Stimulated activated CD8-positive, alpha-beta memory T cell treated with anti-CD3 and anti-CD28 coated beads, Interleukin-2, amount 100 ng/mL, for 48 hours (primary cell): Measurements from ENCODE around the gene FOXN3.

Source experiments
- DNase-seq, 2 donors: peaks; one replicate each; pipeline ENCODE4 v3.0.0-alpha.2; 2020; ENCODE audit warnings: low read depth in 2 of 2

FOXN3 gene

GRCh38 chr14:89336338-89336737 lies 80.7 kb downstream of the FOXN3 start:
- DNase-seq, result no peak

GRCh38 chr14:89332031-89332430 lies 85.0 kb downstream of the FOXN3 start:
- DNase-seq, result no peak

GRCh38 chr14:89331398-89331797 lies 85.6 kb downstream of the FOXN3 start:
- no peak for DNase-seq

DNA sequence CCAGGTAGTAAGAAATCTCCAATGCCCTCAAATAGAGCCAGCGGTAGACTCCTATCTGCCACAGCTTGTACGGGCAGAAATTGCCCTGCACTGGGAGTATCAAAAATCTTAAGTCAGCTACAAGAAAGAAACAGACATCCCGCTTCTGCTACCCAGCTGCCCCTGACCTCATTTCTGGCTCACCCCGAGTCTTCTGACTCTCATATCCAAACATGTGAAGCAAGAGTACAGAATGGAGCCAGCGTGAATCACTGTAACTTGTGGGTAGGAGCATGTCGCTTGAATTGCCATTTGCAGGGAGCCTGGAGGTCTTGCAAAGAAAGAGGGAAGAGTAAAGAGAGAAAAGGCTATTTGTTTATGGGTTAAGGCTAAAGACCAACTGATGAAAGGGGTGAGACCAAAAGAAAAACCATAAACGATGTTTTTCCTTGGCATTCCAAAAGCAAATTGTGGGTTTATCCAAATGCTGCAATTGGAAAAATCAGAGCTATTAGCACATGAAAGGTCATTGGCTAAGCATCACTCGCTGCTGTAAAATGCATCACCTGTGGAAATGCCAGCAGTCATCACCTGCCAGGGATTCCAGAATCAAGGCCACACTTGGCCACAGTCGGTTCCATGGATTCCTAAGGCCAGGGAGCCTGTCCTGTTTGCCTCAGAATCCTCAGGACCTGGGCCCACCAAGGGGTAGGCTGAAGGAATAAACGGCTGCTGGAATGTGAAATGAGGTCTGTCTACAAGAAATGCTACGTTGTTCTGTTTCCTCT lies 86.6 kb downstream of the FOXN3 start:
- DNase-seq, result no peak

DNA sequence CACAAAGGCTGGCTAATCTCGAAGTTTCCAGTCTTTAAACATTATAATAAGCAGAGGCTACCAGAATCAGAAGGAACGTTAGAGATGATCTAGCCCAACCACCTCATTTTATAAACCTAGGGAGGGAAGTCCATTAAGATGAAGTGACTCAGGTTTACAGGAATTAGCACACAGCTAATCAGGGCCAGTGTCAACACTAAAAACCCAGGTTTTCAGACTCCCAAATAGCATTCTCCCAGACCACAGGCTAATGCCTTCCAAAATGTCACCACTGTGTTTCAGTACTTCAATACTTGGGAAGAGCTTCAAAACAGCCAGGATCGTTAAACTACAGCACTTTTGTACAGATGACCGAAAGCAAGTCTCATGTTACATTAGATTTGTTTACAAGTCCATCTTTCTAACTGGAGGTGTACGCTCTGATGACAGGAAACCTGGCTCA lies 89.2 kb downstream of the FOXN3 start:
- DNase-seq, result no peak

DNA sequence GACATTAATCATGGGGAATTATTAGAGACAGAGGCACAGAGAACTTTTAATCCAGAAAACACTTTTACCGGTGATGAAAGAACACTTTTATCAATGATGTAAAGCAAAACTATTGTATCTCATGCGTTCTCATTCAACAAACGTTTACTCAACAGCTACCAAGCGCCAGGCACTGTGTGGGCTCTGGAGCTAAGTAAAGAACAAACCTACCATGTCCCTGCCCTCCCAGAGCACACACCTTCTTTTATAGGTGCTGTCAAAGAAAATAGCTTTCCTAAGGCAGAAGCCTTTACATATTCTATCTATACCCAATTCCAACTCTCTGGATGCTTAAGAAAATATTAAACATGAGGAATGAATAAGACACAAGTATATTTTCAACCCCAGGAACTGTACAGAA lies 91.1 kb downstream of the FOXN3 start:
- DNase-seq, result no peak

- no peak for DNase-seq
Measured at GRCh38 chr14:89325299-89325883, 91.6 kb downstream of the FOXN3 start.

DNA sequence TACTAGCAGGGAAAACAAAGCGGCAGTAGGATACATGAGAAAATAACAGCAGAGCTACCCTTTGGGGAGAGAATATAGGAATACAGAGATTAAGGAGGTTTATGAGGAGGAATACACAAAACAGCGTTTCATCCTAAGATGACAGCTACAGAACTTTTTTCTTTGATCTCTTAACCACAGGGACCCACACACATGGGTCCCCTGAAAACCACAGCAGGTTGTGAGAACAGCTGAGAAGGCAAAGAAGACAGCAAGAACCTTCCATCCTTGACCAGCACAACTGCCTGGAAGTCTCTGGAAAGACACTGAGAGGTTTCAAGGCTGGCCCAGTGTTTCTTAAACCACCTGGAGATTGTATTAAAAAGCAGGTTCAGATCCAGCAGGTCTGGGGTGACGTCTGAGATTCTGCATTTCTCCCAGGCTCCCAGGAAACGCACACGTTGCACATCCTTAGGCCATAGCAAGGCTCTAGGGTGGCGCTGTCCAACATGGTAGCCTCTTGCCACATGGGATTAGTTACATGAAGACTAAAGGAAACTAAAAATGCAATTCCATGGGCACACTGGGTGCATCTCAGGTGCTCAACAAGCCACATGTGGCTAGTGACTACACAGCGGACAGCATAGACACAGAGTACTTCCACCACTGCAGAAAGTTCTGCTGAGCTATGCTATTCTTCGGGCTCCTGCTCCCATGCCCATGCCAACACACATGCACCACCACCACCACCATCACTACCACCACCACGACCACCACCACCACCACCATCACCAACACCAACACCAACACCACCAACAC lies 92.3 kb downstream of the FOXN3 start:
- DNase-seq, result no peak

GRCh38 chr14:89320381-89321000 lies 96.5 kb downstream of the FOXN3 start:
- no peak for DNase-seq

DNA sequence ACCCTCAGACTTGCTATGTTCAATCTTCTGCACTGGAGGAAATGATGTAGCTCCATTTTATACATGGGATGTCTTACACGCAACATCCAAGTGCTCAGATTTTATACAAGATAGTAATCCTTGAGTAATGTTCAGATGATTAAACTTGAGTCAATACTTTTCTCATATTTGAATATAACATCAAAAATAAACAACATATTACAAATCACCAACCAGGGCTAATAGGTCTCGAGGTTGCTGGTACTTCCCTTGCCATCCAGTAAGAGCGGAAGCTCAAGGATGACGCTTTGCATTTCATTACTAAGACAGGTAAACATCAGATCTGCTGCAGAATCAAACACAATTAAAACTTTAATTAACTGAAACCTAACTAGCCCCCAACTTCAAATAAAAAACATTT lies 97.3 kb downstream of the FOXN3 start:
- no peak for DNase-seq

- no peak for DNase-seq
Measured at GRCh38 chr14:89317051-89317691, 99.9 kb downstream of the FOXN3 start.

GRCh38 chr14:89315493-89316470 lies 101.3 kb downstream of the FOXN3 start:
- DNase-seq, result no peak

- DNase-seq, result no peak
Measured at GRCh38 chr14:89314274-89314673, 102.8 kb downstream of the FOXN3 start.

DNA sequence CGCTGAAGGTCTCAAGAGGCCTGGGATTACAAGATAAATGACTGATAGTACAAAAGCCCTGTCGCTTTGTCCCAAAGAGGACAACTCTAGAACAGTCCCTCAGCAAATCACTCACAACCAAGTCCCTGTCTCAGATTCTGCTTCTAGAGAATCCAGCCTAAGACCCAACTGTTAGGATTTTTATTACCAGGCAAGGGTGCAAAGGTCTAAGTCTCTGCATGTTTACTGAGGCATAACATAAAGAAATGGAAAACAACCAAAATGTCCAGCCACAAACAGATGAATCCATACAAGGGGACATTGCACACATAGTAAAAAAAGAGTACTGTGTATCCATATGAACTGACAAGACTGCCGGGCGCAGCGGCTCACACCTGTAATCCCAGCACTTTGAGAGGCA lies 104.1 kb downstream of the FOXN3 start:
- DNase-seq, result no peak

DNA sequence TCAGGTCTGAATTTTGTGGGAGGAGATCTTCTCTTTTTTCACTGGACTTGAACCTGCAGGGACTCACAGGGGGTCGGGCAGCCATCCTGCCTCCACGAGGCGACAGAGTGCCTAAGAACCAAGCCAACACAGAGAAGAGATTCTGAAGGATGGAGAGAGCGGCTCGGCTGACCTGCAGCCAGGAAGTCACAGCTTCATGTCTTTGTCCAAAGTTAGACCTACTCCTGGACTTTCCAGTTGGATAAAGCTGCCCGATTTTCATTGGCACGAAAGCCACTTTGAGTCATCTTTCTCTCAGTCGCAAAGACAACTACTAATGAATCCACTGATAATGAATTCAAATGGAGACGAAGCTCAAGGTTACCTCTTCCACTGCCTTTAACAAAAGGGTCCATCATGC lies 106.8 kb downstream of the FOXN3 start:
- DNase-seq, result no peak

DNA sequence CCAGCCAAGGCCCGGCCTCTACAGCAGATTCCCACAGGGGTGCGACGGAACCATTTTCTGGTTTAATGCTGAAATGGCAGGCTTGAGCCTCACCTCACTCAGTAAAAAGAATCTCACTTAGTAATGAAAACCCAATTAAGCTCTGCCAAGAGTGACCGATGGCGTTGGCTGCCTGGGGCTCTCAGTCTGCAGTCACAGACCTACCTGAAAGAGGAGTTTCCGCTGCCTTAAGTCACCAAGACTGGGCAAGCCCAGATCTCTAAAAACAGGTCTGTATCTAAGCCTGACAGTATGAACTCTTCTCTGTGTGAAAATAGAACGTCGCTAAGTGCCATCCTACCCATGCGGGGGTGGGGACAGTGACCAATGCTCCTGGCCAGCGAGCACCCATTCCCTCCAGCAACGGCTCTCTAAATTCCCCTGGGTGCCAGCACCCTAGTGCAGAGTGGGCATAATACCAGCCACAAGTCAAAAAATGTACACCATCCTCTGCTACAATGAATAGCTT lies 107.3 kb downstream of the FOXN3 start:
- no peak for DNase-seq

DNA sequence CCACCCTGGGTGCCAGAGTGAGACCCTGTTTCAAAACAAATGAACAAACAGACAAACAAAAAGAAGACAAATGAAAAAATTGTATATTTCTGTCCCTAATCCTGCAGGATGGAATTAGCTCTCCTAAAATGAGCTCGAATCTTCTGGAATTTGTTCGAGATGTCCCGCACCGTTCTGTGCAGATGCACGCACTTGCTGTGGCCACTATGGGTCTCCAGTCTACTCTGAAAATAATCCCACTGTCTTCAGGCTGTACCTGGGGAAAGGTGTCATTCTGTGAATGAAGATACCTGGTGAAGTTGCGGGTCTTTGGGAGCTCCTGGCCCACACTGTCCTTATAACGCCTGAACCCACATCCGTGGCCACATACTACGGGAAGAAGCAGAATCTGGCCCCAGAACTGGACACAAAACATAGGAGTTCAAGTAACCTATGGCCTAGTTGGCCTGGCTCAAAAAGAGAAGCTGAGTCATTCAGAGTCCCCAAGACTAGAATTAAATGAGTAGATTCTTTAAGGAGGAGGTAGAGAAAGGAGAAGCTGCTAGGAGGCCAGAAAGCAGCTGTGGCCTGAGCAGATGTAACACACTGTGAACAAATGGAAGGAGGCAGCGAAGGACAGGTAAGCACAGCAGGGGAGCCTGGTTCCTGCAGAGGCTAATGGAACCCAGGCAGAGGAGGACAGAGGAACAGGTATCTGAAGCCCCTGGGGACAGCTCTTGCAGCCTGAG lies 108.6 kb downstream of the FOXN3 start:
- DNase-seq, result no peak

DNA sequence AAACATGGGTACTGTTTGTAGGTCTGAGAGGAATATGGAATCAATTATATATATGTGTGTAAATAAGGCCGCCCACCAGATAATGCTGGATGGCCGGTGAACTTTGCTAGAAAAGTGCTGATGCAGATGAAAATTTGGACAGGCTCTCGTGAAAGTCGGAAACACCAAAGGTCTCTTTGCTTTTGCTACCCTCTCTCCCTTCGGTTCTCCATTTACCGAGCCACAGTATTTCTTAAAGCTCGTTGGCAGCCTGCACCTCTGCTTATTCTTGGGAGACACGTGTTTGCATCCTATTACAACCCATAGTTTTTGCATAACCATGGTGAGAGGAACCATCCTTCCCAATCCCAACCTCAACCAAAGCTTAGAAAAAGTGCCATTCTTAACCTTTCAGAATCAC lies 109.6 kb downstream of the FOXN3 start:
- no peak for DNase-seq

DNA sequence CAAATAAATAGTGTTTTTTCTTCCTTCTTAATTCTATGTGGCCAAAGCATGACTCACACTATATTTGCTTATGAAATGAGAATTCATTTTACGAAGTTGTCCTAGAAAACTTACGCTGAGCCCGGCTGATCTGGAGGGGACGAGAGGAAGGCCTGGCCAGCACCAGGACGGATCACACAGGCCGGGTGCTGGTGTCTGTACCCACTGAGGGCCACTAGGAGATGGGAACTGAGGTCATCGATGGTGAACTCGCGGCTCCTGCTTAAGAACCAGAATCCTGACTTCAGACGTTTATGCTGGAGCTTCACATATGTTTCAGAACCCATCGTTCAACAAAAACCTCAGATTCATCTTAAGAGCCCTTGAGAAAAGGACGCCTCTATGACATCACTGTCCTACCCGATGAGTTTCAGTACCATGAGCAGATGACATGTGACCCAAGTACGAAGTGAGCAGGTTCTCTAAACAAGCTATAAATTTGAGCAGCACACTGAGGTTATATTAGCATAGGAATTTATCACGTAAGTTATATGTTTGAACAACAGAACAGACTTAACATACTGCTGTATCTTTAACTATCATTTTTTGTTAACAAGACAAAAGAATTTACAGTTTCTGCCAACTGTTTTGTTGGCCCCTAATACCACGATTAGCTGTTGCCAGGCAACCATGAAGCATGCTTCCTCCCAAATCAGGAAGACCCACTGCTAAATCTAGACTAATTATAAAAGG lies 111.9 kb downstream of the FOXN3 start:
- no peak for DNase-seq
